ENCODE data around the gene SPIN2B. TPM values are rescaled to one million over a fixed set of nuclear protein-coding genes. Genes with fewer than 3 reads are reported as not detected.
A peak's percentile ranks its signal among the peaks of the same experiment; 100 is the strongest.
"Not testable (repeated sequence)": the region's sequence is repeated elsewhere in the genome, so short reads cannot be mapped to it uniquely, and the experiment has no call there.

SPIN2B gene
- total RNA-seq (10 to 100 TPM; 16.6 to 22.6 TPM), polyA plus RNA-seq (10 to 100 TPM; 18.3 to 35.3 TPM)

GRCh38 chrX:57121162-57121755 lies at the start of gene SPIN2B:
SPIN2B (minus strand) TSS chrX:57121548.
- peak within 1 kb of the TSS; percentile 91 to 96 (median 93) for H3K4me3 Mint-ChIP-seq

GRCh38 chrX:57156397-57157049 lies 35.2 kb upstream of the SPIN2B start:
- no peak overlapping the region for H3K4me3 ChIP-seq (ENCODE audit: low read length in 2 of 2)
- no peaks in the 10 kb centered on the region for H3K4me1 Mint-ChIP-seq
- DNase-seq, result no peak
- no peak overlapping the region for H3K27ac ChIP-seq (ENCODE audit: low read depth, low read length)
- no peaks in the 10 kb centered on the region for H3K4me1 ChIP-seq (ENCODE audit: insufficient read depth, low read length)
- H3K9me3 Mint-ChIP-seq, result peaks cover 0 to 29% (median 15%) of the 10 kb centered on the region in 8 donors
- intact Hi-C loops (cut with micrococcal nuclease), result no loop called here
- H3K9me3 ChIP-seq (ENCODE audit: control insufficient read depth in 1 of 2, low read length in 2 of 2), result no peaks in the 10 kb centered on the region
- peaks cover 10 to 22% of the 10 kb centered on the region in 2 donors for H3K36me3 Mint-ChIP-seq
- H3K27me3 ChIP-seq (ENCODE audit: insufficient read depth, low read length), result no peaks in the 10 kb centered on the region
- H3K27me3 Mint-ChIP-seq, result no peaks in the 10 kb centered on the region
- H3K4me3 Mint-ChIP-seq, result no peak overlapping the region
- no peaks in the 10 kb centered on the region for H3K36me3 ChIP-seq (ENCODE audit: insufficient read depth, low read length)
- CTCF ChIA-PET (ENCODE audit: partially characterized antibody), result interaction anchor here (0.7 to 0.9 kb wide), 2 partner anchors 124 to 296 kb away, joined by 3 read pairs; no protein-coding TSS in a partner anchor
- H3K27ac Mint-ChIP-seq, result no peak overlapping the region
- POLR2A ChIA-PET (ENCODE audit: partially characterized antibody), result no interaction called here

More at GRCh38 chrX:57121162-57121755, at the start of gene SPIN2B:
- Histone ChIP-seq H3K36me3 (ENCODE audit: insufficient read depth, low read length) (no peaks in the 10 kb centered on the region), H3K27ac (ENCODE audit: low read depth, low read length) (peak within 1 kb of the TSS; percentile 59), H3K9me3 (ENCODE audit: control insufficient read depth in 1 of 2, low read length in 2 of 2) (no peaks in the 10 kb centered on the region), H3K4me3 (ENCODE audit: low read length in 2 of 2) (peak within 1 kb of the TSS in 1 of 2 donors; percentile 54), H3K4me1 (ENCODE audit: insufficient read depth, low read length) (no peaks in the 10 kb centered on the region), H3K27me3 (ENCODE audit: insufficient read depth, low read length) (no peaks in the 10 kb centered on the region)
- intact Hi-C loops (cut with micrococcal nuclease), result loop anchor here (10.0 kb wide), 1 partner anchor 126 kb away; the partner anchor contains the start of gene SPIN3
- POLR2A ChIA-PET (ENCODE audit: partially characterized antibody), result interaction anchor here (0.7 to 1.5 kb wide), 3 partner anchors 126 to 1213 kb away, joined by 3 to 6 read pairs (median 4); partner anchors contain the start of genes FAAH2 and SPIN3
- Mint-ChIP-seq H3K27ac (peak within 1 kb of the TSS; percentile 87 to 96 (median 92)), H3K9me3 (peaks cover 0 to 2% (median 0%) of the 10 kb centered on the region in 8 donors), H3K27me3 (no peaks in the 10 kb centered on the region), H3K36me3 (peaks cover 0 to 20% of the 10 kb centered on the region in 2 donors), H3K4me1 (peaks cover 6 to 23% (median 9%) of the 10 kb centered on the region in 4 donors)
- CTCF ChIA-PET (ENCODE audit: partially characterized antibody), result interaction anchor here (1.3 kb wide), 1 partner anchor 143 kb away, joined by 3 read pairs; no protein-coding TSS in a partner anchor
- DNase-seq, result peak; percentile 66 to 86 (median 76)

GRCh38 chrX:57155171-57155570 lies 33.8 kb upstream of the SPIN2B start:
- Mint-ChIP-seq H3K9me3 (peaks cover 0 to 31% (median 12%) of the 10 kb centered on the region in 8 donors), H3K4me3 (no peak overlapping the region), H3K4me1 (no peaks in the 10 kb centered on the region), H3K27ac (no peak overlapping the region), H3K36me3 (peaks cover 15 to 29% of the 10 kb centered on the region in 2 donors), H3K27me3 (no peaks in the 10 kb centered on the region)
- CTCF ChIA-PET (ENCODE audit: partially characterized antibody), result no interaction called here
- intact Hi-C loops (cut with micrococcal nuclease), result no loop called here
- H3K36me3 ChIP-seq (ENCODE audit: insufficient read depth, low read length), result no peaks in the 10 kb centered on the region
- H3K4me1 ChIP-seq (ENCODE audit: insufficient read depth, low read length), result no peaks in the 10 kb centered on the region
- no peak for DNase-seq
- no peaks in the 10 kb centered on the region for H3K27me3 ChIP-seq (ENCODE audit: insufficient read depth, low read length)
- POLR2A ChIA-PET (ENCODE audit: partially characterized antibody), result no interaction called here
- H3K27ac ChIP-seq (ENCODE audit: low read depth, low read length), result no peak overlapping the region
- no peak overlapping the region for H3K4me3 ChIP-seq (ENCODE audit: low read length in 2 of 2)
- H3K9me3 ChIP-seq (ENCODE audit: control insufficient read depth in 1 of 2, low read length in 2 of 2), result no peaks in the 10 kb centered on the region

DNA sequence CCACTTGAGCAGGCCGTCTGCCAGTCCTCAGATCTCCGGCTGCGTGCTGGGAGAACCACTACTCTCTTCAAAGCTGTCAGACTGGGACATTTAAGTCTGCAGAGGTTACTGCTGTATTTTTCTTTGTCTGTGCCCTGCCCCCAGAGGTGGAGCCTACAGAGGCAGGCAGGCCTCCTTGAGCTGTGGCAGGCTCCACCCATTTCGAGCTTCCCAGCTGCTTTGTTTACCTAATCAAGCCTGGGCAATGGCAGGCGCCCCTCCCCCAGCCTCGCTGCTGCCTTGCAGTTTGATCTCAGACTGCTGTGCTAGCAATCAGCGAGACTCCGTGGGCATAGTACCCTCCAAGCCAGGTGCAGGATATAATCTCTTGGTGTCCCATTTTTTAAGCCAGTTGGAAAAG lies 30.9 kb upstream of the SPIN2B start:
- H3K4me1 Mint-ChIP-seq; H3K27ac Mint-ChIP-seq; H3K9me3 ChIP-seq (ENCODE audit: control insufficient read depth in 1 of 2, low read length in 2 of 2); H3K4me3 Mint-ChIP-seq; H3K27me3 Mint-ChIP-seq; H3K4me3 ChIP-seq (ENCODE audit: low read length in 2 of 2); H3K27me3 ChIP-seq (ENCODE audit: insufficient read depth, low read length); DNase-seq; H3K4me1 ChIP-seq (ENCODE audit: insufficient read depth, low read length); H3K36me3 ChIP-seq (ENCODE audit: insufficient read depth, low read length); POLR2A ChIA-PET (ENCODE audit: partially characterized antibody); intact Hi-C loops (cut with micrococcal nuclease); H3K27ac ChIP-seq (ENCODE audit: low read depth, low read length); CTCF ChIA-PET (ENCODE audit: partially characterized antibody): not testable (repeated sequence)
- peaks cover 0 to 27% (median 14%) of the 10 kb centered on the region in 8 donors for H3K9me3 Mint-ChIP-seq
- H3K36me3 Mint-ChIP-seq, result peaks cover 22 to 36% of the 10 kb centered on the region in 2 donors

- ChIA-PET POLR2A (ENCODE audit: partially characterized antibody) (no interaction called here), CTCF (ENCODE audit: partially characterized antibody) (no interaction called here)
- Histone ChIP-seq H3K36me3 (ENCODE audit: insufficient read depth, low read length) (no peaks in the 10 kb centered on the region), H3K4me1 (ENCODE audit: insufficient read depth, low read length) (no peaks in the 10 kb centered on the region), H3K27me3 (ENCODE audit: insufficient read depth, low read length) (no peaks in the 10 kb centered on the region), H3K27ac (ENCODE audit: low read depth, low read length) (no peak overlapping the region), H3K9me3 (ENCODE audit: control insufficient read depth in 1 of 2, low read length in 2 of 2) (no peaks in the 10 kb centered on the region), H3K4me3 (ENCODE audit: low read length in 2 of 2) (no peak overlapping the region)
- Mint-ChIP-seq H3K9me3 (no peaks in the 10 kb centered on the region), H3K27ac (no peak overlapping the region), H3K36me3 (no peaks in the 10 kb centered on the region), H3K27me3 (no peaks in the 10 kb centered on the region), H3K4me1 (peaks cover 7 to 15% (median 8%) of the 10 kb centered on the region in 4 donors), H3K4me3 (no peak overlapping the region)
- DNase-seq, result no peak
- intact Hi-C loops (cut with micrococcal nuclease), result no loop called here
Measured at GRCh38 chrX:57138674-57139073, 17.3 kb upstream of the SPIN2B start.

DNA sequence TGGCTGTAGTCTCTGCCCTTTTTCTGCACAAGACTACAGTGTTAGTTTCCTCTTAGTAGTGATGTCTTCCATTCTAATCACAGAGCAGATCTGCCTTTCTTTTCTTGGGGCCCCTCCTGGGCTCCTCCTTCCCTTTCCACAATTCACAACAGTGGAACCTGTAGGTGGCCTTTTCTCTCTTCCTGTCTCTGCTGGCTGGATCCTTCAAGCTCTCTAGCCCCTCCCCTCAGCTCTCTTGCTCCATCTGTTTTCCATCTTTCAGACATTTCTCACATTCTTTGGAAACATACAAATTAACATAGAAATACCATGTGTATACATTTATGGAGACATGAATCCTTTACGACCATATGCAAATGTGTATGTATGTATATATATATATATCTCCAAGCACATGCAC lies 16.2 kb upstream of the SPIN2B start:
- no peak overlapping the region for H3K4me3 ChIP-seq (ENCODE audit: low read length in 2 of 2)
- Mint-ChIP-seq H3K27ac (peak overlapping the region in 1 of 7 donors; percentile 2), H3K4me1 (peaks cover 7 to 10% (median 8%) of the 10 kb centered on the region in 4 donors), H3K9me3 (no peaks in the 10 kb centered on the region), H3K36me3 (peaks cover 0 to under 1% of the 10 kb centered on the region in 2 donors), H3K27me3 (no peaks in the 10 kb centered on the region), H3K4me3 (no peak overlapping the region)
- ChIA-PET CTCF (ENCODE audit: partially characterized antibody) (no interaction called here), POLR2A (ENCODE audit: partially characterized antibody) (no interaction called here)
- no peaks in the 10 kb centered on the region for H3K9me3 ChIP-seq (ENCODE audit: control insufficient read depth in 1 of 2, low read length in 2 of 2)
- no peaks in the 10 kb centered on the region for H3K27me3 ChIP-seq (ENCODE audit: insufficient read depth, low read length)
- no peak overlapping the region for H3K27ac ChIP-seq (ENCODE audit: low read depth, low read length)
- no peaks in the 10 kb centered on the region for H3K36me3 ChIP-seq (ENCODE audit: insufficient read depth, low read length)
- H3K4me1 ChIP-seq (ENCODE audit: insufficient read depth, low read length), result no peaks in the 10 kb centered on the region
- no peak for DNase-seq
- intact Hi-C loops (cut with micrococcal nuclease), result no loop called here

DNA sequence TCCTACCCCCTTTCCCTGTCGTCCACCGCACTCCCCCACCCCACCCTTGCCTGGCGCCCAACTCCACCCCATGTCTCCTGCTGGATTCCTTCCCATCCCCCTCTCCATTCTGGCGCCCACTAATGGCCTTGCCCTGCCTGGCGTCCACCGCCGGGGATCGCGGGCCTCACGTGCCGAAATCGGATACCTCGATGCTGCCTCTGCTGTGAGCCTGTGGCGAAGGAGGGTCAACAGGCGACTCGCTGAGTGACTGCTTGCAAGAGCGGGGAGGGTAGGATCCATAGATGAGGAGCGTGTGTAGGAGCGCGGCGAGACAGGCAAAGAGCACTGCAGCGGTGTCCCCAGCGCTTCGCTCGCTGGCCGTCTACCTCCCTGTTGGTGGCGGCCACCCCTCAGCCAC lies 15.7 kb upstream of the SPIN2B start, which contains the start of gene SPIN2A:
Gene SPIN2A (minus strand): TSS at position 325 of the 400 bp plus-strand sequence. CDS start 800 bp downstream, outside the sequence.
- H3K27ac ChIP-seq (ENCODE audit: low read depth, low read length); H3K27me3 ChIP-seq (ENCODE audit: insufficient read depth, low read length); H3K27me3 Mint-ChIP-seq; H3K9me3 ChIP-seq (ENCODE audit: control insufficient read depth in 1 of 2, low read length in 2 of 2); H3K4me3 ChIP-seq (ENCODE audit: low read length in 2 of 2); H3K9me3 Mint-ChIP-seq; H3K4me1 Mint-ChIP-seq; H3K36me3 Mint-ChIP-seq; H3K4me1 ChIP-seq (ENCODE audit: insufficient read depth, low read length); DNase-seq; H3K4me3 Mint-ChIP-seq; POLR2A ChIA-PET (ENCODE audit: partially characterized antibody); intact Hi-C loops (cut with micrococcal nuclease); CTCF ChIA-PET (ENCODE audit: partially characterized antibody); H3K36me3 ChIP-seq (ENCODE audit: insufficient read depth, low read length): not testable (repeated sequence)
- H3K27ac Mint-ChIP-seq, result peak within 1 kb of the TSS in 1 of 7 donors; percentile 2

All from CD4-positive, alpha-beta memory T cell (primary cell).